HFFc6 (cell line): Measurements from ENCODE around the gene FAM9C. TPM values are rescaled to one million over a fixed set of nuclear protein-coding genes. Genes with fewer than 3 reads are reported as not detected.
A peak's percentile ranks its signal among the peaks of the same experiment; 100 is the strongest.
"Not testable (repeated sequence)": the region's sequence is repeated elsewhere in the genome, so short reads cannot be mapped to it uniquely, and the experiment has no call there.

ENCODE experiments used
- DNase-seq: peaks from one replicate; pipeline ENCODE4 v3.0.0-alpha.2; 2018
- H3K27ac Mint-ChIP-seq: 2 replicates; pipeline ENCODE4 v1.8.0; 2020; ENCODE audit warnings: mild to moderate bottlenecking, mixed read lengths
- H3K27me3 Mint-ChIP-seq: 2 replicates; pipeline ENCODE4 v1.8.0; 2021; ENCODE audit warnings: mild to moderate bottlenecking, moderate library complexity, mixed read lengths; ENCODE audit not compliant: insufficient read depth
- H3K36me3 Mint-ChIP-seq: 2 replicates; pipeline ENCODE4 v1.8.0; 2021; ENCODE audit warnings: low read depth, mixed read lengths
- H3K4me1 Mint-ChIP-seq: 2 replicates; pipeline ENCODE4 v1.8.0; 2020; ENCODE audit warnings: low read depth, mixed read lengths
- H3K4me3 Mint-ChIP-seq: 2 replicates; pipeline ENCODE4 v1.8.0; 2020; ENCODE audit warnings: mild to moderate bottlenecking, moderate library complexity, mixed read lengths
- H3K9me3 Mint-ChIP-seq: 2 replicates; pipeline ENCODE4 v1.8.0; 2020; ENCODE audit warnings: mild to moderate bottlenecking, mixed read lengths
- CTCF ChIP-seq: fragments of 200-600 bp; sonication (generic); IDR thresholded peaks from 2 replicates; pipeline ENCODE4 v1.5.0; 2021; ENCODE audit warnings: antibody characterized with exemption, mild to moderate bottlenecking
- total RNA-seq, 6 experiments: library from RNA; stranded (reverse); fragmentation: NEBNext Ultra II Directional; extraction: Animal tissue kit (Norgen Biotek cat#: 25700); gene quantifications; 2 replicates in 1 of 6; 3 replicates in 5 of 6; pipeline ENCODE4 v1.2.3, GENCODE V29; 2021

Gene FAM9C
- total RNA-seq, 6 experiments from 2014 or later, result not detected

- Mint-ChIP-seq H3K9me3 (no peaks in the 10 kb centered on the region), H3K36me3 (no peaks in the 10 kb centered on the region), H3K27ac (no peak overlapping the region), H3K4me3 (no peak overlapping the region), H3K4me1 (peaks cover 26% of the 10 kb centered on the region), H3K27me3 (no peaks in the 10 kb centered on the region; the same call in 1 of the 2 replicates)
- no peak for DNase-seq
- TF ChIP-seq CTCF, result no peak
Observed at GRCh38 chrX:13084611-13085010, 40.2 kb upstream of the FAM9C start.

- H3K9me3 Mint-ChIP-seq, DNase-seq, H3K4me3 Mint-ChIP-seq, H3K36me3 Mint-ChIP-seq, H3K27ac Mint-ChIP-seq, H3K27me3 Mint-ChIP-seq: not testable (repeated sequence)
- peaks cover 32% of the 10 kb centered on the region for H3K4me1 Mint-ChIP-seq
Observed at GRCh38 chrX:13083755-13084326, 39.4 kb upstream of the FAM9C start.

GRCh38 chrX:13082206-13083065, 38.0 kb upstream of the FAM9C start:
- no peak overlapping the region for H3K4me3 Mint-ChIP-seq
- H3K27ac Mint-ChIP-seq, result no peak overlapping the region
- no peak for DNase-seq
- no peak for TF ChIP-seq CTCF
- H3K9me3 Mint-ChIP-seq, result no peaks in the 10 kb centered on the region
- no peaks in the 10 kb centered on the region for H3K36me3 Mint-ChIP-seq
- H3K4me1 Mint-ChIP-seq, result peaks cover 42% of the 10 kb centered on the region
- H3K27me3 Mint-ChIP-seq, result no peaks in the 10 kb centered on the region

- no peaks in the 10 kb centered on the region for H3K36me3 Mint-ChIP-seq
- no peak overlapping the region for H3K4me3 Mint-ChIP-seq
- peaks cover 40% of the 10 kb centered on the region for H3K4me1 Mint-ChIP-seq
- H3K27me3 Mint-ChIP-seq, result no peaks in the 10 kb centered on the region
- no peak for DNase-seq
- no peak for TF ChIP-seq CTCF
- peak overlapping the region; percentile 38; the same call in 1 of the 2 replicates for H3K27ac Mint-ChIP-seq
- no peaks in the 10 kb centered on the region for H3K9me3 Mint-ChIP-seq
Observed at GRCh38 chrX:13081395-13082205, 37.2 kb upstream of the FAM9C start.

GRCh38 chrX:13080128-13080795, 35.8 kb upstream of the FAM9C start:
- no peaks in the 10 kb centered on the region for H3K9me3 Mint-ChIP-seq
- H3K36me3 Mint-ChIP-seq, result no peaks in the 10 kb centered on the region
- H3K4me1 Mint-ChIP-seq, result peaks cover 45% of the 10 kb centered on the region
- DNase-seq, result no peak
- no peak overlapping the region; the same call in 1 of the 2 replicates for H3K27ac Mint-ChIP-seq
- no peak overlapping the region for H3K4me3 Mint-ChIP-seq
- TF ChIP-seq CTCF, result no peak
- H3K27me3 Mint-ChIP-seq, result no peaks in the 10 kb centered on the region
